A549 treated with RU486 at 1 μM for 4 hours (cell line): ENCODE data around the gene OR51I1. TPM values are rescaled to one million over a fixed set of nuclear protein-coding genes. Genes with fewer than 3 reads are reported as not detected.

Experiments
- total RNA-seq: library from RNA; stranded (reverse); fragments of 200-300 nt; extraction: Qiagen RNA extraction; gene quantifications from 5 replicates; pipeline ENCODE4 v1.2.3, GENCODE V29; 2022; ENCODE audit warnings: low read depth

Gene OR51I1
- not detected in 5 replicates for total RNA-seq

GRCh38 chr11:5441414-5441813, at the start of gene OR51I1:
Gene OR51I1 (minus strand): TSS chr11:5441514. CDS start chr11:5441514, 0 bp downstream.

GRCh38 chr11:5488385-5488784, 47.1 kb upstream of the OR51I1 start, which contains the start of gene OR52D1:
Gene OR52D1 (plus strand): TSS chr11:5488685. CDS start chr11:5488707, 22 bp downstream.

DNA sequence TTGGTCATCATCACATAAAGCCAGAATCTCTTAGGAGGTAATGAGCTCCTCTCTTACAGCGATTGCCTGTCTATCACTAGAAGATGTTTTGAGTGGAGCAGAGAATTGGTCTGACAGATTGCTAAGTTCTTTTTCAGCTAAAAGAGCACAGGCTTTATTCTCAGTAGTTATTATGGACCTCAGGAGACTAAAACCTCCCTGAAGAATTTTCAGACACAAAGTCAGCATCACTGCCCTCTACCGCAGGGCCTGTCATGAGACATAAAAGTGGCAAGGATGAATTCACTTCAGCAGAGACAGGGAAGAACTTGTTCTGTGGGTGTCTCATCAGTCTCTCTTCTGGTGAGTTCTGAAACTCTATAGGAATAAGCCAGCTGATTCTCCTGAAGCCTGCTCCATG, 7.7 kb upstream of the OR51I1 start, which contains the start of gene OR51I2:
Gene OR51I2, plus strand, starts transcription at position 301 of the 400 bp plus-strand sequence. CDS start 4,166 bp downstream, outside the sequence.

DNA sequence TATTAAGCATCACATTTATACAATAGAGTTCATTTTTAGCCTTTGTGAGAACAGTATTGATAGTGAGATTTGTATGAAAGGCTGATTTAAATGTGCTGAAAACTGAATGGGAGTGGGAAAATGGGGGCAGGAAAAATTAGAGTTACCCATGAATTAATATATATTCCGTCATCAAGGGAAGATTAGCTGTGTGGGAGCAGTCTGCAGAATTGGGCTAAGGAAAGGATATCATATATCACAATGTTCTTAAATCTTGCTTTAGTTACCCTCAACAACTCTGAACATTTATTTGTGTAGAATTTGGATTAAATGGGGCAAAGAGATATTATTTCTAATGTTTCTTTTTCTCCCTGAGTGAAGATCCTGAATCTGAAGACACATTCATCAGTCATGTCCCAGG, 19.5 kb downstream of the OR51I1 start, which contains the start of gene OR51Q1:
Gene OR51Q1, plus strand, starts transcription at position 301 of the 400 bp plus-strand sequence. Its CDS starts 90 bp downstream, at position 391.

Other genes with a start within 250 kb of the OR51I1 start
- gene OR51V1, start 240.8 kb downstream of the OR51I1 start, total RNA-seq: not detected in 5 replicates
- gene HBB, start 214.4 kb downstream of the OR51I1 start, total RNA-seq: not detected in 5 replicates
- gene HBD, start 207.0 kb downstream of the OR51I1 start, total RNA-seq: not detected in 5 replicates
- gene HBG1, start 191.7 kb downstream of the OR51I1 start, total RNA-seq: not detected in 5 replicates
- gene HBG2, start 186.7 kb downstream of the OR51I1 start, total RNA-seq: not detected in 5 replicates
- gene HBE1, start 171.6 kb downstream of the OR51I1 start, total RNA-seq: 0.25 TPM in 1 of 5 replicates, not detected in the others
- gene OR51B4, start 139.6 kb downstream of the OR51I1 start, total RNA-seq: not detected in 5 replicates
- gene OR51B2, start 117.2 kb downstream of the OR51I1 start, total RNA-seq: not detected in 5 replicates
- 0.07 to 0.09 TPM in 2 of 5 replicates, not detected in the others for gene OR51B5, start 98.0 kb downstream of the OR51I1 start, total RNA-seq
- not detected in 5 replicates for gene OR51B6, start 90.0 kb downstream of the OR51I1 start, total RNA-seq
- not detected in 5 replicates for gene OR51M1, start 57.7 kb downstream of the OR51I1 start, total RNA-seq
- not detected in 5 replicates for gene OR51Q1, start 19.4 kb downstream of the OR51I1 start, total RNA-seq
- not detected in 5 replicates for gene OR51I2, start 7.8 kb upstream of the OR51I1 start, total RNA-seq
- not detected in 5 replicates for gene OR52D1, start 47.2 kb upstream of the OR51I1 start, total RNA-seq
- not detected in 5 replicates for gene UBQLN3, start 68.4 kb upstream of the OR51I1 start, total RNA-seq
- gene UBQLNL, start 75.2 kb upstream of the OR51I1 start, total RNA-seq: not detected in 5 replicates
- not detected in 5 replicates for gene OR52H1, start 107.0 kb upstream of the OR51I1 start, total RNA-seq
- gene OR52B6, start 139.4 kb upstream of the OR51I1 start, total RNA-seq: not detected in 5 replicates
- gene TRIM6, start 155.1 kb upstream of the OR51I1 start, total RNA-seq: 8.9 to 13.1 TPM (median 12.4 TPM) in 5 replicates
- gene TRIM34, start 183.5 kb upstream of the OR51I1 start, total RNA-seq: 2.7 to 5.1 TPM (median 3.9 TPM) in 5 replicates
- gene TRIM5, start 243.6 kb upstream of the OR51I1 start, total RNA-seq: 11.8 to 13.5 TPM (median 12.2 TPM) in 5 replicates
- 0.39 to 1.9 TPM (median 0.85 TPM) in 5 replicates for gene TRIM22, start 248.3 kb upstream of the OR51I1 start, total RNA-seq